GM19324 (cell line): ENCODE measurements around the gene PHF20.
"Not testable (repeated sequence)": the region's sequence is repeated elsewhere in the genome, so short reads cannot be mapped to it uniquely, and the experiment has no call there.

Source experiments
- ATAC-seq: cut with Tn5 transposase; IDR thresholded peaks from one replicate; pipeline ENCODE4 v1.9.1; 2021; ENCODE audit warnings: mild to moderate bottlenecking, moderate library complexity; ENCODE audit not compliant: unreplicated experiment, low FRiP score

The PHF20 gene

DNA sequence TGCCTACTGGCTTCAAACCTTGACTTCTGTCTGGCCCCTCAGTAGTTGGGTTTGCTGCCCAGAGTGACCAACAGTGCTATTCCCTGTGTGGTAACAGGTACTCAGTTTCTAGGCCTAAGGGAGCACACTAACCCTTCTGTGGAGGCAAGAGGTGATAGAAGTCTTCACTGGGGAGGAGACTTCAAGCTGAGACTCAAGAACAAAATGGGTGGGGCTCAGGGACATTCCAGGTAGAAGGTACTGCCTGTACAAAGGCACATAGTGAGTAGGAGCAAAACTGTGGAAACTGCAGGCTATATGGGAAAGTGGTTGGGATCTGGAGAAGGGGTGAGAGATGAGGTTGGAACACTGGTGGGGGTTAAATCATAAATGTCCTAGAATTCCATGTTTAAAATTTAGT lies 184.8 kb downstream of the PHF20 start:
- no peak for ATAC-seq

DNA sequence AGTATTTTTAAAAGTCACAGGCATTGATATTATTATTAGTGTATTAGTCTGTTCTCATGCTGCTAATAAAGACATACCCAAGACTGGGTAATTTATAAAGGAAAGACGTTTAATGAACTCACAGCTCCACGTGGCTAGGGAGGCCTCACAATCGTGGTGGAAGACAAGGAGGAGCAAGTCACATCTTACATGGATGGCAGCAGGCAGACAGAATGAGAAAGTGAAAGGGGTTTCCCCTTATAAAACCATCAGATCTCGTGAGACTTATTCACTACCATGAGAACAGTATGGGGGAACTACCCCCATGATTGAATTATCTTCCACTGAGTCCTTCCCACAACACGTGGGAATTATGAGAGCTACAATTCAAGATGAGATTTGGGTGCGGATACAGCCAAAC lies 187.5 kb downstream of the PHF20 start:
- ATAC-seq, result not testable (repeated sequence)

DNA sequence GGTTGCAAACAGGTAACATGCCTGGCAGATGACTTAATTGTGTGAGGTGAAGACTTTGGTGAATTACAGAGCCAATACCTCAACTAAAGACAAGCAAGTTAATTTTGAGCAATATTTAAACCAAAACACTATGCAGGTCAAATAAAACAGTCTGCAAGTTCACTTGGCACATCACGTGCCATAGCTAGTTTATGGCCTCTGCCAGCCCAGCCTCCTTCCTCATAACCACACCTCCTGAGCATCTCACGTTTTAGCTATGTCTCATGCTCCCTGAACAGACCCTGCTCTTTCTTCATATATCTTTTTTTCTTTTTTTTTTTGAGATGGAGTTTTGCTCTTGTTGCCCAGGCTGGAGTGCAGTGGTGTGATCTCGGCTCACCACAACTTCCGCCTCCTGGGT lies 192.1 kb downstream of the PHF20 start:
- no peak for ATAC-seq

DNA sequence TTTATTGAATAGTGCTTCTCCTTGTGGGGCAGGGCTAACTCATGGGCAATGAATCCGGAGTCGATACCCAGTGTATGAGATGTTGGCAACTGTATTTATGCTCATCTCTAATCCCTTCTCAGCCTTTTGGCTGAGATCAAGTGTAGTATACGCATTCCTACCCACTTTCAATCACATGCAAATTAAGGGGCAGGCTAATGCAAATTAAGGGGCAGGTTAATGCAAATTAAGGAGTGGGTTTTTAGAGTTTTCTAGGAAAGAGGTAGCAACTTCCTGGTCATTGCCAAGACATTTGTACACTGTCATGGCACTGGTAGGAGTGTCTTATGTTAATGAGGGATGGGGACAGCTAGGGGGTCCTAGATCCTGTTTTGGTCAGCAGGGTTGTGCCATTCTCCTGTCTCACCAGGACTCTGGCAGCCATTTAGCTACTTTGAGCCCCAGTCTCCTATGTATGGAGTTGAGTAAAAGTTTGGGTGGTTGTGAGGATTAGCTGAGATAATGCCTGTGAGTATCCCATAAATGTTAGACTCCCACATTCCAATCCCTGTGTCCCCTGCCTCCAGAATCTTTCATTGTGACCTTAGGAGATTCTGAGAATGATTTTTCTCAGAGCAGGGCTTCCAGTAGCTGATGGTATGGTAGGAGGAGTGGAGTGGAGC lies 196.3 kb downstream of the PHF20 start, which contains the start of gene CNBD2:
Gene CNBD2, plus strand, starts transcription at position 612 of the 662 bp plus-strand sequence. CDS start 173 bp downstream, outside the sequence.
- ATAC-seq, result no peak

DNA sequence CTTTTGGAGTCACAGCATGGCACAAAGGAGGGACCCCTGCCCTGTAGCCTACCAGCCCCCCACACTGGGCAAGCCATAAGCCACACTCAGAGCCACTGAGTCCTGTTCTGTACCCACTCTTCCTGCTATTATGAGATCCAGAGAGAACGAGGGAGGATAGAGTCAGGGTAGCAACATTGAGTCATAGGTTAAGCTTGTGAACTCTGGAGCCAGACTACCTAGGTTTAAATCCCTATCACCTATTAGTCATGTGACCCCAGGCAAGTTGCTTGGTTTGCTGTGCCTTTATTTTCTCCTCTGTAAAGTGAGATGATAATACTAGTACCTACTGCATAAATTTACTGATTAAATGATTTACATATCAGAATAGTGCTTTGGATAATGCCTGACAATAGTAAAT lies 197.1 kb downstream of the PHF20 start:
- no peak for ATAC-seq

DNA sequence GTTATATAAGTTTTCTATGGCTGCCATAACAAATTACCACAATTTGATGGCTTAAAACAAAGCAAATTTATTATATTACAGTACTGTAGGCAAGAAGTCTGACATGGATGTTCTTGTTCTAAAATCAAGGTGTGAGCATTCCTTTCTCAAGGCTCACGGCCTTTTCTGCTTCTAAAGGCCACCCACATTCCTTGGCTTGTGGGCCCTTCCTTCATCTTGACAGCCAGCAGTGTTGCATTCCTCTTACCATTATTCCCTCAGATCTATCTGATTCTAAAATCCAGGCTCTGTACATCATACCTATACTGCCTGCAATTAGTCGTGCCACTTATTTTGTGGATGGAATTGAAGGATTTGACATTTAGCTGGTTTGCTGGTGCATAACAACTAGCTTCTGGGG lies 200.2 kb downstream of the PHF20 start:
- ATAC-seq, result no peak

DNA sequence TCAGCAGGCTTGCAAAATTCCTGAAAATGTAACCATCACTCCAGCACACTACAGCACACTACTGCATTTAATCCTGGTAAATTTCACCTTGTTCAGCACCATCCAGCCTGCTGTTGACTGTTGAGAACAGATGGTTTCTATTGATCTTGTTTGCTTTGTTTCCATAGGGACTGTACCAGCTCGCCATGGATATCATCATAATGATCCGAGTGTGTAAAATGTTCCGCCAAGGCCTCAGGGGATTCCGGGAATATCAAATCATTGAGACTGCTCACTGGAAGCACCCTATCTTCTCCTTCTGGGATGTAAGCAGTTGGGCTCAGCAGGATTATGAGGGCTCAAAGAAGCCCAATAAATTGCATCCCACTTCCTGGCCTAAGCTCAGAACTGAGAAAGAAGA lies 200.6 kb downstream of the PHF20 start:
- no peak for ATAC-seq

DNA sequence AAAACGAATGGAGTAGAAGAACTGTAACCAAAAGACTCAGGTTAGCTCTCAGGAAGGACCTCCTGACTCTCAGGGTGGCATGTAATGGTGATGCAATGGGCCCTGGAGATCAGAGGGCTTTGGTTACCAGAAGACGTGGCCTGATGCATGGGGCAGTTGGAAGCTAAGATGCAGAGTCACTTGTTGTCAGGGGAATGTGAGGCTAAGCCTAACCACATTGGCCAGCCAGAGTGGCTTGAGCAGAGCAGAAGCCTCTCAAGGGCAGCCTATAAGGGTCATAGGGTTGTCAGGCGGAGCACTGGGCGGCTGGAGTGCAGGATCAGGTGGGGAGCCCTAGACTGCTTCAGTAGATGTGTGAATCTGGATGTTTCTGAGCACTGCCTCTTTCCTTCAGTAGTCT lies 202.4 kb downstream of the PHF20 start:
- no peak for ATAC-seq

DNA sequence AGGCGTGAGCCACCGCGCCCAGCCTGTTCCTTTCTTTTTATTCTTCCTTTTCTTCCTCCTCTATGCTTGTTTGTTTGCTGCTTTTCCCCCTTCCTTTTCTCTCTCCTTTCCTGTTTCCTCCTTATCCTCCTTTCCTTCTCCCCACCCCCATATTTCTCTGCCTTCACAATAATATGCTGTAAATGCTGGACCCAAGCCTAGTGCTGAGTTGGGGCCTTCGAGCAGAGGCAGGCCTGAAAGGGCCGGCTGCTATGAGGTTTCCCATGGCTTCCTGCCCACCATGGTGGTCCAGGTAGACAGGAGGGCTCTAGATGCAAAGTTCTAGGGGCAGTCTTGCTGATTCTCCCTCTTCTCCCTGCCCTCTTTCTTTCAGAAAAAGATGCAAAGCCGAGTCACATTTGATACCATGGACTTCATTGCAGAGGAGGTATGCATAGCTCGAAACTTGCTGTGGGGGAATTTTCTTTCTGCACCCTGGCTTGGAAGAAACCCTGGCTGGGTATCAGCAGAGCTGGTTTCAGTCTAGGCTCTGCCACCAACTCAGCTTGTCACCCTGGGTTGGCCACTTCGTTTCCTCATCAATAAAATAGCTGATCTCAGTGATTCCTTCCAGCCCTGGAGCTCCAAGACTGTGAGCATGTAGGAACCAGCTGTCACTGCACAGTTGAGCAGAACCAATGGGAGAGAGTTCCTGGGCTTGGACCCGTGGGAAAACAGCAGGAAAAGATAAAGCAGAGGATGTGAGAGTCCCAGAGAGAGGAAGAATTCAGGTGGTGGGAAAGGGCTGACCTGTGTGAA lies 204.0 kb downstream of the PHF20 start:
- ATAC-seq, result no peak

DNA sequence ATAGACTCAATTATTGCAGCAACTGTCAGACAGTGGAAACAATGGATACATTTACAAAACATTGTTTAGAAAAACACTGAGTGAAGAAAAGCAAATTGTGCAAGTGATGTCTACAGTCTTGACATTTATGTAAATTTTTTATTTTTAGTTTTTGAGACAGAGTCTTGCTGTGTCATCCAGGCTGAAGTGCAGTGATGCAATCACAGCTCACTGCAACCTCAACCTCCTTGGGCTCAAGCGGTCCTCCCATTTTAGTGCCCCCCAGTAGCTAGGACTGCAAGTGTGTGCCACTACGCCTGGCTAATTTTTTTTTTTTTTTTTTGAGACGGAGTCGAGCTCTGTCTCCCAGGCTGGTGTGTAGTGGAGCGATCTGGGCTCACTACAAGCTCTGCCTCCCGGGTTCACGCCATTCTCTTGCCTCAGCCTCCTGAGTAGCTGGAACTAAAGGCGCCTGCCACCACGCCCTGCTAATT lies 206.3 kb downstream of the PHF20 start:
- no peak for ATAC-seq

DNA sequence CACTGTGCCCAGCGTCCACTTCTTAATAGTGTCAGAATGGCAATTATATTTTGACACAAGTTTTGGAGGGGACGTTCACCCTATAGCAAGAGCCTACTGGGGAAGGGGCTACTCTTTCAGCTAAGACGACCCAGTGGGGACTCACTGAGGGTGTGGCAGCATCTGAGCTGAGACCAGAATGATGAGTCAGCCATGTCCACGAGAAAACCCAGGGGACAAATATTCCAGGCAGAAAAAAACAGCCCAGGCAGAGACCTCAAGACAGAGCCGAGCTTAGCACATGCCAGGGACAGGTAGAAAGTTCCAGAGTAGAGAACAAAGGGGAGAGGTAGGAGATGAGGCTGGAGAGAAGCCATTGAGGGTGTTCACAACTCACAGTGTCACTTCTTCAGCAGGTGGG lies 207.7 kb downstream of the PHF20 start:
- no peak for ATAC-seq

DNA sequence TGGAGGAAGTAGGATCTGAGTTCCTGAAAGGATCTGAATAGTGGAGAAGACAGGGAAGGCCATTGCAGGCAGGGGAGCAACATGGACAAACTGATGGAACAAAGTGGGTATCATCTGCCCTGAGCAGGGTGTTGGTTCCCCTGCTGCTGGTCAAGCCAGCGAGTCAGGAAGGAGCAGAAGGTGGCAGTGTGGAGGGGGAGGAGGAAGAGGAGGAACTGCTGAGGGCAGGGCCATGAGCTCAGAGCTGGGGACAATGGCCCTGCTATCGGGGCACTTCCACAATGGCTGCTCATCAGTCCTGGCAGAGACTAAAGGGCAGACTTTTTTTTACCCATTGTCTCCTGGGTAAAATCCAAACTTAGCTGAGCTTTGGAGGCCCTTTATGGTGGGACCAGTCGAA lies 210.2 kb downstream of the PHF20 start:
- no peak for ATAC-seq

DNA sequence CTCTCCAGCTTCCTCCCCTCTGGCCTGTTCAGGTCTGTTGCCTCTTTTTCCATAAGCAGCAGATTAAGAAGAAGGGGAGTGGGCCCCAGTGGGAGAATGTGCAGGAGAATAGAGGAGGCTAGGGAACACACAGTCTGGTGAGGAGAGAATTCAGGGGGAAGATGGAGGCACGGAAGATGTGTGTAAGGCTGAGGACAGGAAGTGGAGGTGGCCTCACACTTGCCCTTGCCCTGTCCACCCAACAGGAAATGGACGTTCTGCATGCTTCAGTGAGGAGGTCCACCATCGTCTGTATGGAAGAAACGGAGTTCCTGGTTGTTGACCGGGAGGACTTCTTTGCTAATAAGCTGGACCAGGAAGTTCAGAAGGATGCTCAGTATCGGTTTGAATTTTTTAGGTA lies 212.6 kb downstream of the PHF20 start:
- no peak for ATAC-seq

DNA sequence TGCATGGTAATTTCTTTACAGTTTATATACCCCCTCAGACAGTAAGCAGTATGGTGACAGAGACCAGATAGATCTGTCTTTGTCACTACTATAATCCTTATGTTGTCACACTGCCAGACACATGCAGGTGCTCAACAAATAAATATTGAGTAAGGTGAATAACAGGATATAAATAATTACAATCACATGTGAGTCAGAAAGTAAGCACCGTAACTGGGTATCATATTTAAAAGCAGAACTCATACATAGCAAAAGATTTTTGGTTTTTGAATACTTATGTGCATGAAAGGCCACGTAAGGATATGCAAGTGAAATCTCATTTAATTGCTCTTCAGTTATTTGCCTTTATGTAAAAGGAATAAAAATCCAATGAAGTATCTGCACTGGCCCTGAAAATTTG lies 214.0 kb downstream of the PHF20 start:
- ATAC-seq, result no peak

DNA sequence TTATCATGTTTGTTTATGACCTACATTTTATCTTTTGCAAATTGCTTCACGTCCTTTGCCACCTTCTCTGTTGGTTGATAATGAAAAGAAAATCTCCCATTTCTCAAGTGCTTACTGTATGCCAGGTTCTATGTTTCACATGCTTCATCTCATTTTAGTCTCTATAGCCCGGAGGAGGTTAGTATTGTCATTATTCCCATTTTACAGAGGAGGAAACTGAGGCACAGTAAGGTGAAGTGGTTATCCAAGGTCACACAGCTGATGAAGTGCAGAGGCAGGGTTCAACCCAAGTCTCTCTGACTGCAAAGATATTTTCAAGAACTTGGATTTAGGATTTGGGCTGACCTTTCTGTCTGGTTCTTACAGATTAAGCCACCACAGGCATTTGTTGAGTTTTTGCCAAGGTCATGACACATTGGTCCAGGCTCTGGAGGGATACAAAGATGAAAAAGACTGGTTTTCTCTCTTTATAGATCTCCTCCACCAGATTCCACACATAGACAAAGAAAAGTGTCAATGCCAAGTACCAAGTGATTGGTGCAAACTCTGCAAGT lies 217.2 kb downstream of the PHF20 start:
- ATAC-seq, result no peak

DNA sequence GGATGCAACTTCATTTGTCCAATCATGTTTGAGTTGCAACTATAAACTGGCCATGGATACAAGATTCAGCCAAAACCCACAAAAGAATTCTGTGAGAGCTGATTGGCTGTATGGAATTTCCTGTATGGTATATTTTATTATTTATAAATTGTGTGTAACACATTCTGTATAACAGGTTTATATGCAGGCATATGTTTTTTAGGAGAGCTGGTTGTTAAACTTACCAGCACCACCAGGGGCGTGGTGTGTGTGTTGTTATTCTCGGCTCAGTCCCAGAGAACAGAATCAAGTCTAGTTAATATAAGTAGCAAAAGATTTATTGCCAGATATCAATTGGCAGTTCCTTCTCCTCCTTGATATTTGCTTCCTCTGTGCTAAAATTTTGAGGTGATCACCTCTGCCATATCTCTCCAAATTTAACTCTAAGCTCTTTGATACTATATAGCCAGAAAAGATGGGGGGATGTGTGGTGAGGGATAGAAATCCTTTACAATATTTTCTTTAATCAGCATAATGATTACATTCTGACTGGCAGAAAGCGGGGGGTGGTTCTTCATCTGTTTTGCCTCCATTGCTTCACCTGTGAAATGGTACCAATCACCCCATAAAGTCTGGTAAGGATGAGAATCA lies 219.4 kb downstream of the PHF20 start:
- ATAC-seq, result no peak

DNA sequence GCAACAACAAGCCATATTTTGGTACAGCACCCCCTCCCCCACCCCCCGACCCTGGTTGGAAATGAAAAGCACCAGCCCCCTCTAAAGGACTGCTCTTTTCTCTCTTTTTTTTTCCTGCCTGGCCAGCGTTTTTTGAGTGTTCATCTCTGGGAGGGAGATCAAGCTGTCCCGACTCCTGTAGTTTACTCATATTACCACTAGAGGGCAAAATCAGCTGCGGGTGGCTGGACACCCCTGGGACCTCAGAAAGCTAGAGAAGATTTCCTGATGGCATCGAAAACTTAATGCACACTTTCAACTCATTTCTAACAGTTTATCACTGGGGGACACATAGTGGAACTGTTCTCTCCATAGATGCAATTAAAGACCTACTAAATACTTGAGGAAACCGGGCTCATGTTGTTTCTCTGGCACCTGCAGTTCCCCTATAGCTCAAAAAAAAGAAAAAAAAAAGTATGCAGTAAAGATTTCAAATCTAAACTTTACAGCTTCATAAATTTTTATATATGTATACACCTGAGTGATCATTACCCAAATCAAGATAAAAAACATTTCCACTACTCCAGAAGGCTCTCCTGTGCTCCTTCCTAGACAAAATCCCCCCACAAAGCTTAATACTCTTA lies 221.0 kb downstream of the PHF20 start:
- no peak for ATAC-seq

DNA sequence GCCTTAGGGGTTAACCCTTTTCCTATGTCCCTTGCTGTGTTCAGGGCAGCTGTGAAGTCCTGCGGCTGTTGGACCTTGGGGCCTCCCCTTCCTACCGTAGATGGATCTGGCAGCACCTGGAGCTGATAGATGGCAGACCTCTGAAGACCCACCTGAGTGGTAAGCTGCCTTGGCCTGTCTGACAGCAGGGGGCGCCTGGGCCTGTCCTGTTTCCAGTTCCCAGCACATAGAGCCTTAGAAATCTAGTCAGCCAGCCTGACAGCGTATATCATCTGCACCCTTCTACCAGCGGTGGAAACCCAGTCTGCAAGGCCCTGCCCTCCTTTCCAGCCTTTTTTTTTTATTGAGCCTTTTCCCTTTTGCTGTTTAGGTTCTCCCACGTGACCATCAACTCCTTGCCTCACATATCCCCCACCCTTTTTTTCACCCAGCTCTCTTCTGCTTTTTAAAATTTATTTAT lies 223.2 kb downstream of the PHF20 start:
- ATAC-seq, result no peak

DNA sequence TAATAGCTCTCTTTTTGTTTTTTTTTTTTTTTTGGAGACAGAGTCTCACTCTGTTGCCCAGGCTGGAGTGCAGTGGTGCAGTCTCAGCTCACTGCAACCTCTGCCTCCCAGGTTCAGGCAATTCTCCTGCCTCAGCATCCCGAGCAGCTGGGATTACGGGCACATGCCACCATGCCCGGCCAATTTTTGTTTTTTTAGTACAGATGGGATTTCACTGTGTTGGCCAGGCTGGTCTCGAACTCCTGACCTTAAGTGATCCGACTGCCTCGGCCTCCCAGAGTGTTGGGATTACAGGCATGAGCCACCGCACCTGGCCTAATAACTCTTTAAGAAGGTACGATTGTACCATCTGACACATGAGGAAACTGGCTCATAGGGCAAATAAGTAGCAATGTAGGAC lies 224.7 kb downstream of the PHF20 start:
- ATAC-seq, result not testable (repeated sequence)
